ENCODE results near the gene WDR64. TPM values are rescaled to one million over a fixed set of nuclear protein-coding genes. Genes with fewer than 3 reads are reported as not detected.

Gene WDR64
- total and polyA plus RNA-seq, 2 experiments from 2014 or later = not detected

DNA sequence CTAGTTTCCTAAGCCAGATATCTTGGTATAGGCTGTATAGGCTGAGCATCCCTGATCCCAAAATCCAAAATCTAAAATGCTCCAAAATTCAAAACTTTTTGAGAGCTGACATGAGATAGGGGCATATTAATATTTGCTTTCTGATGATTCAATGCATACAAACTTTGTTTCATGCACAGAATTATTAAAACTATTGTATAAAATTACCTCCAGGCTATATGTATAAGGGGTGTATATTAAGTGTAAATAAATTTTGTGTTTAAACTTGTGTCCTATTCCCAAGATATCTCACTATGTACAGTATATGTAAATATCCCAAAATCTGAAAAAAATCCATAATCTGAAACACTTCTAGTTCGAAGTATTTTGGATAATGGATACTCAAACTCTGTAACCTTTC is 2.6 kb downstream of the WDR64 start:
- Histone ChIP-seq H4K20me1 (replicated peaks; ENCODE audit: insufficient read depth) (no peaks in the 10 kb centered on the region), H3K4me1 (ENCODE audit: insufficient read depth) (no peaks in the 10 kb centered on the region), H3K79me2 (replicated peaks; ENCODE audit: insufficient read depth) (no peaks in the 10 kb centered on the region), H3K36me3 (ENCODE audit: insufficient read depth) (no peaks in the 10 kb centered on the region), H3K27me3 (ENCODE audit: insufficient read depth) (no peaks in the 10 kb centered on the region), H2AFZ (no peak overlapping the region), H3K9me2 (ENCODE audit: insufficient read depth) (no peaks in the 10 kb centered on the region), H3K4me3 (no peak overlapping the region), H3K27ac (ENCODE audit: low read depth) (no peak overlapping the region), H3K4me2 (no peak overlapping the region), H3F3A (replicated peaks; ENCODE audit: low read depth) (no peaks in the 10 kb centered on the region)
- Mint-ChIP-seq H3K4me1 (peaks cover 8% of the 10 kb centered on the region; the same call in 2 of the 3 replicates), H3K27me3 (ENCODE audit: insufficient read depth, low read depth, poor library complexity) (no peaks in the 10 kb centered on the region), H3K27ac (no peak overlapping the region), H3K4me3 (no peak overlapping the region), H3K9me3 (no peaks in the 10 kb centered on the region), H3K36me3 (ENCODE audit: low read depth) (no peaks in the 10 kb centered on the region)
- no peak for DNase-seq (ENCODE audit: low spot score)
- ATAC-seq = no peak
- TF ChIP-seq NANOG (IDR thresholded peaks at IDR 0.05; ENCODE audit: borderline replicate concordance) (no peak), JUNB (IDR thresholded peaks at IDR 0.05; ENCODE audit: unreplicated experiment) (no peak), EZH2phosphoT487 (IDR thresholded peaks at IDR 0.05; ENCODE audit: unreplicated experiment) (no peak), ZNF331 (CRISPR knock-in tag; IDR thresholded peaks at IDR 0.05; ENCODE audit: low read depth) (no peak), ZNF114 (CRISPR knock-in tag; IDR thresholded peaks at IDR 0.05) (no peak), POLR2AphosphoS5 (IDR thresholded peaks at IDR 0.05; ENCODE audit: low read depth) (no peak), EZH2 (IDR thresholded peaks at IDR 0.05; ENCODE audit: low read depth, unreplicated experiment) (no peak), CTCF (conservative IDR thresholded peaks at IDR 0.05; ENCODE audit: low read depth in 2 of 2) (no peak), REST (IDR thresholded peaks at IDR 0.05; ENCODE audit: unreplicated experiment) (no peak)
- TF ChIP-seq, protein P1, sequence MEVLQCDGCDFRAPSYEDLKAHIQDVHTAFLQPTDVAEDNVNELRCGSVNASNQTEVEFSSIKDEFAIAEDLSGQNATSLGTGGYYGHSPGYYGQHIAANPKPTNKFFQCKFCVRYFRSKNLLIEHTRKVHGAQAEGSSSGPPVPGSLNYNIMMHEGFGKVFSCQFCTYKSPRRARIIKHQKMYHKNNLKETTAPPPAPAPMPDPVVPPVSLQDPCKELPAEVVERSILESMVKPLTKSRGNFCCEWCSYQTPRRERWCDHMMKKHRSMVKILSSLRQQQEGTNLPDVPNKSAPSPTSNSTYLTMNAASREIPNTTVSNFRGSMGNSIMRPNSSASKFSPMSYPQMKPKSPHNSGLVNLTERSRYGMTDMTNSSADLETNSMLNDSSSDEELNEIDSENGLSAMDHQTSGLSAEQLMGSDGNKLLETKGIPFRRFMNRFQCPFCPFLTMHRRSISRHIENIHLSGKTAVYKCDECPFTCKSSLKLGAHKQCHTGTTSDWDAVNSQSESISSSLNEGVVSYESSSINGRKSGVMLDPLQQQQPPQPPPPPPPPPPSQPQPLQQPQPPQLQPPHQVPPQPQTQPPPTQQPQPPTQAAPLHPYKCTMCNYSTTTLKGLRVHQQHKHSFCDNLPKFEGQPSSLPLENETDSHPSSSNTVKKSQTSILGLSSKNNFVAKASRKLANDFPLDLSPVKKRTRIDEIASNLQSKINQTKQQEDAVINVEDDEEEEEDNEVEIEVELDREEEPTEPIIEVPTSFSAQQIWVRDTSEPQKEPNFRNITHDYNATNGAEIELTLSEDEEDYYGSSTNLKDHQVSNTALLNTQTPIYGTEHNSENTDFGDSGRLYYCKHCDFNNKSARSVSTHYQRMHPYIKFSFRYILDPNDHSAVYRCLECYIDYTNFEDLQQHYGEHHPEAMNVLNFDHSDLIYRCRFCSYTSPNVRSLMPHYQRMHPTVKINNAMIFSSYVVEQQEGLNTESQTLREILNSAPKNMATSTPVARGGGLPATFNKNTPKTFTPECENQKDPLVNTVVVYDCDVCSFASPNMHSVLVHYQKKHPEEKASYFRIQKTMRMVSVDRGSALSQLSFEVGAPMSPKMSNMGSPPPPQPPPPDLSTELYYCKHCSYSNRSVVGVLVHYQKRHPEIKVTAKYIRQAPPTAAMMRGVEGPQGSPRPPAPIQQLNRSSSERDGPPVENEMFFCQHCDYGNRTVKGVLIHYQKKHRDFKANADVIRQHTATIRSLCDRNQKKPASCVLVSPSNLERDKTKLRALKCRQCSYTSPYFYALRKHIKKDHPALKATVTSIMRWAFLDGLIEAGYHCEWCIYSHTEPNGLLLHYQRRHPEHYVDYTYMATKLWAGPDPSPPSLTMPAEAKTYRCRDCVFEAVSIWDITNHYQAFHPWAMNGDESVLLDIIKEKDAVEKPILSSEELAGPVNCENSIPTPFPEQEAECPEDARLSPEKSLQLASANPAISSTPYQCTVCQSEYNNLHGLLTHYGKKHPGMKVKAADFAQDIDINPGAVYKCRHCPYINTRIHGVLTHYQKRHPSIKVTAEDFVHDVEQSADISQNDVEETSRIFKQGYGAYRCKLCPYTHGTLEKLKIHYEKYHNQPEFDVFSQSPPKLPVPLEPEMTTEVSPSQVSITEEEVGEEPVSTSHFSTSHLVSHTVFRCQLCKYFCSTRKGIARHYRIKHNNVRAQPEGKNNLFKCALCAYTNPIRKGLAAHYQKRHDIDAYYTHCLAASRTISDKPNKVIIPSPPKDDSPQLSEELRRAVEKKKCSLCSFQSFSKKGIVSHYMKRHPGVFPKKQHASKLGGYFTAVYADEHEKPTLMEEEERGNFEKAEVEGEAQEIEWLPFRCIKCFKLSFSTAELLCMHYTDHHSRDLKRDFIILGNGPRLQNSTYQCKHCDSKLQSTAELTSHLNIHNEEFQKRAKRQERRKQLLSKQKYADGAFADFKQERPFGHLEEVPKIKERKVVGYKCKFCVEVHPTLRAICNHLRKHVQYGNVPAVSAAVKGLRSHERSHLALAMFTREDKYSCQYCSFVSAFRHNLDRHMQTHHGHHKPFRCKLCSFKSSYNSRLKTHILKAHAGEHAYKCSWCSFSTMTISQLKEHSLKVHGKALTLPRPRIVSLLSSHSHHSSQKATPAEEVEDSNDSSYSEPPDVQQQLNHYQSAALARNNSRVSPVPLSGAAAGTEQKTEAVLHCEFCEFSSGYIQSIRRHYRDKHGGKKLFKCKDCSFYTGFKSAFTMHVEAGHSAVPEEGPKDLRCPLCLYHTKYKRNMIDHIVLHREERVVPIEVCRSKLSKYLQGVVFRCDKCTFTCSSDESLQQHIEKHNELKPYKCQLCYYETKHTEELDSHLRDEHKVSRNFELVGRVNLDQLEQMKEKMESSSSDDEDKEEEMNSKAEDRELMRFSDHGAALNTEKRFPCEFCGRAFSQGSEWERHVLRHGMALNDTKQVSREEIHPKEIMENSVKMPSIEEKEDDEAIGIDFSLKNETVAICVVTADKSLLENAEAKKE (CRISPR knock-in tag; IDR thresholded peaks at IDR 0.05) = no peak
